Trophoblast cell (in vitro differentiated cells and primary cell): ENCODE data around the gene CAMK1D.

Experiments used
- DNase-seq, 2 donors: peaks; one replicate each; pipeline ENCODE4 v3.0.0-alpha.2; 2016
- H2AFZ ChIP-seq: 2 replicates; pipeline ENCODE4 v1.6.1; 2013; ENCODE audit warnings: low read length, moderate library complexity, mild to moderate bottlenecking; ENCODE audit not compliant: insufficient read depth, poor library complexity
- H2AK5ac ChIP-seq: 2 replicates; pipeline ENCODE4 v1.6.1; 2013; ENCODE audit warnings: mild to moderate bottlenecking, low read length
- H2BK120ac ChIP-seq: 2 replicates; pipeline ENCODE4 v1.6.1; 2013; ENCODE audit warnings: low read length, mild to moderate bottlenecking, moderate library complexity; ENCODE audit not compliant: insufficient read depth, poor library complexity
- H2BK12ac ChIP-seq: 2 replicates; pipeline ENCODE4 v1.6.1; 2013; ENCODE audit warnings: mild to moderate bottlenecking, low read length, moderate library complexity
- H2BK5ac ChIP-seq: 2 replicates; pipeline ENCODE4 v1.6.1; 2013; ENCODE audit warnings: low read length, low read depth, moderate library complexity, mild to moderate bottlenecking; ENCODE audit not compliant: poor library complexity
- H3K14ac ChIP-seq: 2 replicates; pipeline ENCODE4 v1.6.1; 2013; ENCODE audit warnings: mild to moderate bottlenecking, low read length
- H3K18ac ChIP-seq: 2 replicates; pipeline ENCODE4 v1.6.1; 2013; ENCODE audit warnings: mild to moderate bottlenecking, low read length
- H3K23ac ChIP-seq: 2 replicates; pipeline ENCODE4 v1.6.1; 2013; ENCODE audit warnings: low read length
- H3K27ac ChIP-seq: 2 replicates; pipeline ENCODE4 v1.5.1; 2013; ENCODE audit warnings: low read depth, mild to moderate bottlenecking, inconsistent platforms, low read length, moderate library complexity
- H3K27me3 ChIP-seq: 2 replicates; pipeline ENCODE4 v1.6.1; 2013; ENCODE audit warnings: inconsistent platforms, mild to moderate bottlenecking, low read length, moderate library complexity; ENCODE audit not compliant: insufficient read depth
- H3K36me3 ChIP-seq, 2 experiments: 1 replicate in 1 of 2; 2 replicates in 1 of 2; pipeline ENCODE4 v1.6.1; 2013; ENCODE audit warnings: low read length in 2 of 2, mild to moderate bottlenecking in 2 of 2, moderate library complexity in 1 of 2; ENCODE audit not compliant: insufficient read depth in 2 of 2, control insufficient read depth in 1 of 2
- H3K4ac ChIP-seq: 2 replicates; pipeline ENCODE4 v1.6.1; 2013; ENCODE audit warnings: low read depth, mild to moderate bottlenecking, low read length, moderate library complexity
- H3K4me1 ChIP-seq, 2 experiments: 1 replicate in 1 of 2; 2 replicates in 1 of 2; pipeline ENCODE4 v1.6.1; 2013; ENCODE audit warnings: low read length in 2 of 2, mild to moderate bottlenecking in 2 of 2, moderate library complexity in 1 of 2; ENCODE audit not compliant: insufficient read depth in 2 of 2, control insufficient read depth in 1 of 2
- H3K4me2 ChIP-seq: 2 replicates; pipeline ENCODE4 v1.6.1; 2013; ENCODE audit warnings: inconsistent platforms, mild to moderate bottlenecking, low read length, moderate library complexity
- H3K4me3 ChIP-seq: 2 replicates; pipeline ENCODE4 v1.5.1; 2013; ENCODE audit warnings: mild to moderate bottlenecking, low read depth, low read length, inconsistent platforms
- H3K79me1 ChIP-seq: one replicate; pipeline ENCODE4 v1.6.1; 2013; ENCODE audit warnings: low read length
- H3K79me2 ChIP-seq: 2 replicates; pipeline ENCODE4 v1.6.1; 2013; ENCODE audit warnings: low read length, mild to moderate bottlenecking; ENCODE audit not compliant: control insufficient read depth, insufficient read depth, poor library complexity
- H3K9ac ChIP-seq: 2 replicates; pipeline ENCODE4 v1.6.1; 2013; ENCODE audit warnings: mild to moderate bottlenecking, low read length
- H3K9me3 ChIP-seq: 2 replicates; pipeline ENCODE4 v1.6.1; 2013; ENCODE audit warnings: low read depth, mild to moderate bottlenecking, control low read depth, inconsistent platforms, low read length; ENCODE audit not compliant: insufficient read depth
- H4K12ac ChIP-seq: 2 replicates; pipeline ENCODE4 v1.6.1; 2013; ENCODE audit warnings: low read depth, mild to moderate bottlenecking, low read length, moderate library complexity
- H4K8ac ChIP-seq: 2 replicates; pipeline ENCODE4 v1.6.1; 2013; ENCODE audit warnings: low read depth, mild to moderate bottlenecking, low read length, moderate library complexity
- H4K91ac ChIP-seq: one replicate; pipeline ENCODE4 v1.6.1; 2013; ENCODE audit warnings: low read depth, mild to moderate bottlenecking, low read length, moderate library complexity
- WGBS: extraction: QIAGEN DNeasy Blood & Tissue Kit; methylation state at CpG from one replicate; pipeline ENCODE4 v1.1.7; 2013; ENCODE audit warnings: missing lambda C conversion rate; ENCODE audit not compliant: insufficient read length, insufficient coverage; ENCODE audit errors: extremely low coverage; 5-methylcytosine and 5-hydroxymethylcytosine counted together

The CAMK1D gene

GRCh38 chr10:12657489-12657888 is 308.1 kb downstream of the CAMK1D start:
- H3K4me2 ChIP-seq: no peak overlapping the region
- H4K91ac ChIP-seq: no peak overlapping the region
- DNase-seq: no peak
- no peak overlapping the region for H3K9ac ChIP-seq
- H4K8ac ChIP-seq: no peak overlapping the region
- no peak overlapping the region for H3K23ac ChIP-seq
- no peaks in the 10 kb centered on the region for H3K4me1 ChIP-seq
- no peak overlapping the region for H3K27ac ChIP-seq
- WGBS: no CpG with 5 or more reads among the region's 2 CpGs
- H2AFZ ChIP-seq: no peak overlapping the region
- no peak overlapping the region for H4K12ac ChIP-seq
- no peaks in the 10 kb centered on the region for H3K79me1 ChIP-seq
- no peaks in the 10 kb centered on the region for H3K79me2 ChIP-seq
- H3K27me3 ChIP-seq: no peaks in the 10 kb centered on the region
- no peak overlapping the region for H2BK120ac ChIP-seq
- H3K4me3 ChIP-seq: no peak overlapping the region
- peaks cover 2% of the 10 kb centered on the region for H3K9me3 ChIP-seq
- H2BK12ac ChIP-seq: no peak overlapping the region
- no peak overlapping the region for H3K18ac ChIP-seq
- H2AK5ac ChIP-seq: no peak overlapping the region
- no peak overlapping the region for H3K14ac ChIP-seq
- H2BK5ac ChIP-seq: no peak overlapping the region
- H3K36me3 ChIP-seq: no peaks in the 10 kb centered on the region
- H3K4ac ChIP-seq: no peak overlapping the region

- H4K91ac ChIP-seq: no peak overlapping the region
- H3K4me2 ChIP-seq: no peak overlapping the region
- no peaks in the 10 kb centered on the region for H3K79me1 ChIP-seq
- H4K8ac ChIP-seq: no peak overlapping the region
- WGBS: no CpG with 5 or more reads among the region's 6 CpGs
- no peak overlapping the region for H4K12ac ChIP-seq
- no peak overlapping the region for H3K27ac ChIP-seq
- no peak overlapping the region for H3K23ac ChIP-seq
- no peaks in the 10 kb centered on the region for H3K36me3 ChIP-seq
- no peak overlapping the region for H3K9ac ChIP-seq
- no peaks in the 10 kb centered on the region for H3K79me2 ChIP-seq
- H3K4me1 ChIP-seq: no peaks in the 10 kb centered on the region
- no peak overlapping the region for H2BK120ac ChIP-seq
- no peak overlapping the region for H3K4me3 ChIP-seq
- no peak overlapping the region for H3K14ac ChIP-seq
- peaks cover 2% of the 10 kb centered on the region for H3K9me3 ChIP-seq
- H2AK5ac ChIP-seq: no peak overlapping the region
- no peak overlapping the region for H2BK12ac ChIP-seq
- no peak overlapping the region for H2AFZ ChIP-seq
- H2BK5ac ChIP-seq: no peak overlapping the region
- no peaks in the 10 kb centered on the region for H3K27me3 ChIP-seq
- H3K18ac ChIP-seq: no peak overlapping the region
- DNase-seq: no peak
- H3K4ac ChIP-seq: no peak overlapping the region
Measured at GRCh38 chr10:12658526-12658925, 309.2 kb downstream of the CAMK1D start.

- Histone ChIP-seq H4K12ac (no peak overlapping the region), H4K91ac (no peak overlapping the region), H2AK5ac (no peak overlapping the region), H3K18ac (no peak overlapping the region), H2AFZ (no peak overlapping the region), H3K14ac (no peak overlapping the region), H3K4me3 (no peak overlapping the region), H3K27ac (no peak overlapping the region), H2BK120ac (no peak overlapping the region), H3K9ac (no peak overlapping the region), H3K4me1 (no peaks in the 10 kb centered on the region), H3K27me3 (no peaks in the 10 kb centered on the region), H3K79me1 (no peaks in the 10 kb centered on the region), H3K9me3 (peaks cover 2% of the 10 kb centered on the region), H2BK12ac (no peak overlapping the region), H2BK5ac (no peak overlapping the region), H3K4ac (no peak overlapping the region), H3K4me2 (no peak overlapping the region), H3K23ac (no peak overlapping the region), H3K79me2 (no peaks in the 10 kb centered on the region), H4K8ac (no peak overlapping the region), H3K36me3 (no peaks in the 10 kb centered on the region)
- no peak for DNase-seq
- no CpG with 5 or more reads among the region's 11 CpGs for WGBS
Measured at GRCh38 chr10:12659706-12660105, 310.4 kb downstream of the CAMK1D start.

- Histone ChIP-seq H4K12ac (no peak overlapping the region), H3K9ac (no peak overlapping the region), H2AFZ (no peak overlapping the region), H4K8ac (no peak overlapping the region), H3K4ac (no peak overlapping the region), H3K79me2 (no peaks in the 10 kb centered on the region), H3K14ac (no peak overlapping the region), H3K36me3 (no peaks in the 10 kb centered on the region), H3K4me3 (no peak overlapping the region), H3K18ac (no peak overlapping the region), H4K91ac (no peak overlapping the region), H3K27me3 (no peaks in the 10 kb centered on the region), H3K4me2 (no peak overlapping the region), H2BK12ac (no peak overlapping the region), H2BK5ac (no peak overlapping the region), H3K27ac (no peak overlapping the region), H3K23ac (no peak overlapping the region), H3K4me1 (no peaks in the 10 kb centered on the region), H3K79me1 (no peaks in the 10 kb centered on the region), H2AK5ac (no peak overlapping the region), H2BK120ac (no peak overlapping the region), H3K9me3 (no peaks in the 10 kb centered on the region)
- no CpG with 5 or more reads among the region's 3 CpGs for WGBS
- DNase-seq: no peak
Measured at GRCh38 chr10:12660812-12661211, 311.5 kb downstream of the CAMK1D start.
